Measurements from ENCODE around the gene APCDD1L.

Gene APCDD1L

GRCh38 chr20:58485393-58485792 lies 29.8 kb downstream of the APCDD1L start:
- DNase-seq (ENCODE audit: low read depth): no peak

GRCh38 chr20:58483470-58483869 lies 31.7 kb downstream of the APCDD1L start:
- no peak for DNase-seq (ENCODE audit: low read depth)

- no peak for DNase-seq (ENCODE audit: low read depth)
Observed at GRCh38 chr20:58483051-58483450, 32.1 kb downstream of the APCDD1L start.

GRCh38 chr20:58482416-58482815 lies 32.8 kb downstream of the APCDD1L start:
- no peak for DNase-seq (ENCODE audit: low read depth)

- DNase-seq (ENCODE audit: low read depth): peak; percentile 48
Observed at GRCh38 chr20:58481481-58482021, 33.6 kb downstream of the APCDD1L start.

- DNase-seq (ENCODE audit: low read depth): no peak
Observed at GRCh38 chr20:58480551-58481336, 34.5 kb downstream of the APCDD1L start.

- no peak for DNase-seq (ENCODE audit: low read depth)
Observed at GRCh38 chr20:58479726-58480440, 35.3 kb downstream of the APCDD1L start.

GRCh38 chr20:58478141-58478805 lies 36.9 kb downstream of the APCDD1L start:
- no peak for DNase-seq (ENCODE audit: low read depth)

- no peak for DNase-seq (ENCODE audit: low read depth)
Observed at GRCh38 chr20:58475466-58475865, 39.7 kb downstream of the APCDD1L start.

- DNase-seq (ENCODE audit: low read depth): no peak
Observed at GRCh38 chr20:58473453-58474425, 41.5 kb downstream of the APCDD1L start.

GRCh38 chr20:58472273-58473018 lies 42.8 kb downstream of the APCDD1L start:
- DNase-seq (ENCODE audit: low read depth): no peak

- no peak for DNase-seq (ENCODE audit: low read depth)
Observed at GRCh38 chr20:58471193-58472164, 43.7 kb downstream of the APCDD1L start.

- no peak for DNase-seq (ENCODE audit: low read depth)
Observed at GRCh38 chr20:58470336-58471192, 44.6 kb downstream of the APCDD1L start.

GRCh38 chr20:58469616-58470015 lies 45.6 kb downstream of the APCDD1L start:
- DNase-seq (ENCODE audit: low read depth): no peak

GRCh38 chr20:58467572-58468527 lies 47.3 kb downstream of the APCDD1L start:
- no peak for DNase-seq (ENCODE audit: low read depth)

GRCh38 chr20:58466729-58467571 lies 48.2 kb downstream of the APCDD1L start:
- DNase-seq (ENCODE audit: low read depth): no peak

Measured in activated T-cell treated with anti-CD3 and anti-CD28 coated beads for 24 hours (primary cell).